ENCODE measurements around the gene FBXO46.

- TF ChIP-seq CTCF (conservative IDR thresholded peaks at IDR 0.05) (no peak), EZH2 (IDR thresholded peaks at IDR 0.05; ENCODE audit: low read depth) (no peak)
Observed at GRCh38 chr19:45733160-45733810, 2.6 kb upstream of the FBXO46 start, which contains the start of gene MEIOSIN.

Data from PC-9 (cell line).